GM12878 (cell line): ENCODE data around the gene FOXN4. TPM values are rescaled to one million over a fixed set of nuclear protein-coding genes. Genes with fewer than 3 reads are reported as not detected.

Source experiments
- ATAC-seq: fragments of 200-7000 bp; cut with Tn5 transposase; 3 replicates; pipeline ENCODE4 v1.9.1; 2020; ENCODE audit warnings: mild to moderate bottlenecking, moderate library complexity
- BruUV-seq: library from RNA; stranded (reverse); fragments of 400-500 nt; replicated peaks from 2 replicates; lab custom pipeline; 2021; lab: Mats Ljungman, UMichigan
- CTCF ChIA-PET: fragments of 300-600 bp; sonication (Branson Sonifier 250); formaldehyde crosslinking; extraction: SDS; loops from one replicate; lab custom pipeline; 2021; ENCODE audit warnings: inconsistent platforms; lab: Yijun Ruan, JAX
- POLR2A ChIA-PET: fragments of 350-600 bp; formaldehyde crosslinking; extraction: SDS; loops from one replicate; lab custom pipeline; 2021; ENCODE audit warnings: inconsistent platforms; lab: Charles Lee
- RAD21 ChIA-PET: fragments of 300-600 bp; sonication (Branson Sonifier 250); formaldehyde crosslinking; loops from one replicate; lab custom pipeline; 2023; ENCODE audit warnings: antibody characterized with exemption; ENCODE audit not compliant: unreplicated experiment; lab: Charles Lee
- SMC1A ChIA-PET: fragments of 300-600 bp; sonication (Branson Sonifier 250); formaldehyde crosslinking; loops from one replicate; lab custom pipeline; 2023; ENCODE audit not compliant: unreplicated experiment, uncharacterized antibody; lab: Charles Lee
- DNase-seq: peaks from one replicate; pipeline ENCODE4 v3.0.0-alpha.2; 2011; ENCODE audit warnings: low read depth, low spot score
- FAIRE-seq: peaks from 3 replicates; lab custom pipeline; 2011; peaks lifted over from hg19 to GRCh38; lab: Jason Lieb, UNC
- H2AFZ ChIP-seq: 2 replicates; pipeline ENCODE4 v1.6.0; 2011; ENCODE audit warnings: low read depth, low read length, control low read depth; ENCODE audit not compliant: control insufficient read depth
- H3K27ac ChIP-seq: 2 replicates; pipeline ENCODE4 v1.5.1; 2011; ENCODE audit warnings: control low read depth; ENCODE audit not compliant: control insufficient read depth, insufficient read depth
- H3K27me3 ChIP-seq, 2 experiments: replicated peaks in 1 of 2; 2 replicates each; pipeline versions ENCODE4 v1.6.0 to v1.6.1; 2011; ENCODE audit warnings: low read length in 1 of 2; ENCODE audit not compliant: control insufficient read depth in 2 of 2, insufficient read depth in 2 of 2
- H3K36me3 ChIP-seq, 2 experiments: 2 replicates each; pipeline ENCODE4 v1.5.1; 2011; ENCODE audit warnings: low read length in 1 of 2; ENCODE audit not compliant: control insufficient read depth in 2 of 2, insufficient read depth in 2 of 2
- H3K4me1 ChIP-seq: 2 replicates; pipeline ENCODE4 v1.6.1; 2011; ENCODE audit warnings: mild to moderate bottlenecking, low read length, moderate library complexity, mixed read lengths; ENCODE audit not compliant: control insufficient read depth, insufficient read depth
- H3K4me2 ChIP-seq: 2 replicates; pipeline ENCODE4 v1.6.0; 2011; ENCODE audit warnings: control low read depth; ENCODE audit not compliant: control insufficient read depth, insufficient read depth
- H3K4me3 ChIP-seq: fragments of 200-600 bp; sonication (generic); 2 replicates; pipeline ENCODE4 v1.5.1; 2016
- H3K79me2 ChIP-seq: 2 replicates; pipeline ENCODE4 v1.6.0; 2011; ENCODE audit warnings: low read length; ENCODE audit not compliant: control insufficient read depth, insufficient read depth
- H3K9ac ChIP-seq: 2 replicates; pipeline ENCODE4 v1.8.0; 2011; ENCODE audit warnings: low read length, control low read depth, mixed read lengths; ENCODE audit not compliant: control insufficient read depth, insufficient read depth
- H3K9me3 ChIP-seq: replicated peaks from 3 replicates; pipeline ENCODE4 v1.5.1; 2011; ENCODE audit warnings: mild to moderate bottlenecking, low read length; ENCODE audit not compliant: control insufficient read depth, insufficient read depth
- H4K20me1 ChIP-seq: 2 replicates; pipeline ENCODE4 v1.6.0; 2011; ENCODE audit not compliant: control insufficient read depth, insufficient read depth
- ATF7 ChIP-seq: fragments of 450-650 bp; IDR thresholded peaks from 2 replicates; pipeline ENCODE4 v1.6.1; 2016; ENCODE audit warnings: low read depth, mild to moderate bottlenecking
- BACH1 ChIP-seq: fragments of 450-650 bp; IDR thresholded peaks from 2 replicates; pipeline ENCODE4 v1.6.1; 2017; ENCODE audit warnings: mild to moderate bottlenecking, borderline replicate concordance
- HSF1 ChIP-seq: fragments of 150-350 bp; IDR thresholded peaks from 2 replicates; pipeline ENCODE4 v1.6.1; 2014; ENCODE audit warnings: mild to moderate bottlenecking, low read depth, low read length
- NKRF ChIP-seq: fragments of 450-650 bp; conservative IDR thresholded peaks from 2 replicates; pipeline ENCODE4 v1.6.1; 2017; ENCODE audit warnings: mild to moderate bottlenecking, moderate library complexity
- NR2C2 ChIP-seq: IDR thresholded peaks from 2 replicates; pipeline ENCODE4 v1.6.1; 2011; ENCODE audit warnings: borderline replicate concordance, low read depth; ENCODE audit not compliant: control insufficient read depth, insufficient read length
- SMAD5 ChIP-seq: IDR thresholded peaks from 2 replicates; pipeline ENCODE4 v1.6.1; 2016; ENCODE audit warnings: antibody characterized with exemption, low read depth
- STAT1 ChIP-seq: fragments of 450-650 bp; conservative IDR thresholded peaks from 2 replicates; pipeline ENCODE4 v1.6.1; 2014; ENCODE audit warnings: antibody characterized with exemption, mild to moderate bottlenecking
- SUZ12 ChIP-seq: fragments of 200-600 bp; sonication (generic); IDR thresholded peaks from one replicate; pipeline ENCODE4 v1.6.1; 2018; ENCODE audit warnings: antibody characterized with exemption, mild to moderate bottlenecking; ENCODE audit not compliant: unreplicated experiment
- TARDBP ChIP-seq: IDR thresholded peaks from 2 replicates; pipeline ENCODE4 v1.6.1; 2016; ENCODE audit warnings: borderline replicate concordance
- USF2 ChIP-seq: IDR thresholded peaks from 2 replicates; pipeline ENCODE4 v1.6.1; 2011; ENCODE audit warnings: low read depth, low read length, improper control_type of control experiment, borderline replicate concordance
- ZNF207 ChIP-seq: fragments of 450-650 bp; IDR thresholded peaks from 2 replicates; pipeline ENCODE4 v1.6.1; 2014; ENCODE audit warnings: antibody characterized with exemption, mild to moderate bottlenecking, borderline replicate concordance
- ZNF687 ChIP-seq: fragments of 450-650 bp; IDR thresholded peaks from 2 replicates; pipeline ENCODE4 v1.6.1; 2017; ENCODE audit warnings: mild to moderate bottlenecking, moderate library complexity
- ZZZ3 ChIP-seq: IDR thresholded peaks from 2 replicates; pipeline ENCODE4 v1.6.1; 2011; ENCODE audit warnings: low read depth; ENCODE audit not compliant: control insufficient read depth, insufficient read length
- WGBS: methylation state at CpG from one replicate; pipeline ENCODE4 v1.1.6; 2016; ENCODE audit warnings: low lambda C conversion rate; ENCODE audit not compliant: insufficient replicate concordance, insufficient coverage; ENCODE audit errors: missing lambda C conversion rate; 5-methylcytosine and 5-hydroxymethylcytosine counted together
- in situ Hi-C: fragments of 300-500 bp; cut with MboI; formaldehyde crosslinking; loops from 9 replicates; pipeline ENCODE4 v1.14.3; 2018; ENCODE audit warnings: mixed read lengths
- intact Hi-C: fragments of 100-400 bp; cut with micrococcal nuclease; formaldehyde crosslinking; loops from one replicate; pipeline ENCODE4 v1.14.2; 2022; ENCODE audit not compliant: unreplicated experiment
- polyA plus RNA-seq, 11 experiments: library from polyadenylated mRNA; depleted of rRNA in 4 of 11; unstranded in 6 of 11; stranded (reverse) in 5 of 11; fragments of >200 nt; fragmentation: Nextera tagmentation in 4 of 11; fragmentation: Illumina TruSeq in 1 of 11; extraction: Ambion mirVana in 4 of 11; extraction: Trizol in 1 of 11; gene quantifications; 1 replicate in 1 of 11; 2 replicates in 10 of 11; pipeline versions ENCODE4 v1.2.1 to v1.2.3, GENCODE V29; 2011 to 2016; ENCODE audit warnings: inconsistent platforms in 2 of 11, missing spikeins in 2 of 11, low read depth in 1 of 11
- total RNA-seq, 4 experiments: library from RNA; depleted of rRNA in 3 of 4; stranded (reverse); fragments of >200 nt in 3 of 4; fragmentation: Illumina TruSeq in 1 of 4; extraction: Trizol in 1 of 4; gene quantifications; 2 replicates each; pipeline versions ENCODE4 v1.2.1 to v1.2.3, GENCODE V29; 2013 to 2021

The FOXN4 gene
- total and polyA plus RNA-seq, 10 of the 15 experiments (the other 5 are each of a cell fraction or from before 2014, with no cell fraction given) = not detected

GRCh38 chr12:109331301-109331952, 22.3 kb upstream of the FOXN4 start:
- FAIRE-seq = no peak
- ChIA-PET POLR2A (no interaction called here), CTCF (interaction anchor here (0.6 to 1.1 kb wide), 2 partner anchors 11 to 62 kb away, joined by 3 to 4 read pairs; no protein-coding TSS in a partner anchor), SMC1A (no interaction called here), RAD21 (interaction anchor here (0.5 kb wide), 1 partner anchor 11 kb away, joined by 4 read pairs; no protein-coding TSS in a partner anchor)
- BruUV-seq = no TSS peak
- Histone ChIP-seq H3K27ac (no peak overlapping the region), H3K79me2 (no peaks in the 10 kb centered on the region), H4K20me1 (no peaks in the 10 kb centered on the region), H2AFZ (no peak overlapping the region), H3K36me3 (no peaks in the 10 kb centered on the region), H3K9ac (no peak overlapping the region), H3K27me3 (no peaks in the 10 kb centered on the region; a peak in 1 of 4 replicates), H3K4me1 (no peaks in the 10 kb centered on the region), H3K4me2 (no peak overlapping the region), H3K4me3 (no peak overlapping the region), H3K9me3 (no peaks in the 10 kb centered on the region; the same call in 2 of the 3 replicates)
- intact Hi-C loops (no loop called here), in situ Hi-C loops (no loop called here)
- DNase-seq = no peak
- 61% methylated on average over 7 of the region's 7 CpGs for WGBS
- ATAC-seq = no peak
- TF ChIP-seq ZNF687 (no peak), ATF7 (no peak), BACH1 (no peak), SUZ12 (no peak), USF2 (no peak), ZZZ3 (no peak), NR2C2 (no peak), HSF1 (no peak), TARDBP (no peak), NKRF (no peak), STAT1 (no peak), ZNF207 (no peak), SMAD5 (no peak)
